Measurements from ENCODE around the gene RNU6-8. TPM values are rescaled to one million over a fixed set of nuclear protein-coding genes. Genes with fewer than 3 reads are reported as not detected.

The RNU6-8 gene
- total RNA-seq, 2 experiments from 2014 or later, result not detected

- CTCF ChIA-PET, result no interaction called here
- H3K36me3 Mint-ChIP-seq (ENCODE audit: low read depth), result no peaks in the 10 kb centered on the region
- peaks cover 4% of the 10 kb centered on the region for H3K27me3 Mint-ChIP-seq
- no peak overlapping the region for H3K27ac Mint-ChIP-seq
- no peak overlapping the region for H3K4me3 Mint-ChIP-seq
- no peak for DNase-seq
- POLR2A ChIA-PET, result no interaction called here
- no peaks in the 10 kb centered on the region for H3K9me3 Mint-ChIP-seq
- H3K4me1 Mint-ChIP-seq, result no peaks in the 10 kb centered on the region
Measured at GRCh38 chr14:32225378-32225920, 22.4 kb upstream of the RNU6-8 start.

GRCh38 chr14:32224737-32225377, 21.8 kb upstream of the RNU6-8 start:
- H3K4me3 Mint-ChIP-seq, result no peak overlapping the region
- H3K27me3 Mint-ChIP-seq, result peaks cover 4% of the 10 kb centered on the region
- H3K4me1 Mint-ChIP-seq, result no peaks in the 10 kb centered on the region
- H3K9me3 Mint-ChIP-seq, result no peaks in the 10 kb centered on the region
- ChIA-PET POLR2A (no interaction called here), CTCF (no interaction called here)
- DNase-seq, result no peak
- no peak overlapping the region for H3K27ac Mint-ChIP-seq
- no peaks in the 10 kb centered on the region for H3K36me3 Mint-ChIP-seq (ENCODE audit: low read depth)

- DNase-seq, result no peak
- CTCF ChIA-PET, result no interaction called here
- Mint-ChIP-seq H3K27me3 (peaks cover 4% of the 10 kb centered on the region), H3K36me3 (ENCODE audit: low read depth) (no peaks in the 10 kb centered on the region), H3K27ac (no peak overlapping the region), H3K9me3 (no peaks in the 10 kb centered on the region), H3K4me3 (no peak overlapping the region), H3K4me1 (no peaks in the 10 kb centered on the region)
- POLR2A ChIA-PET, result no interaction called here
Measured at GRCh38 chr14:32217301-32217700, 14.2 kb upstream of the RNU6-8 start.

- CTCF ChIA-PET, result interaction anchor here (2.4 kb wide), 1 partner anchor 38 kb away, joined by 6 read pairs; no protein-coding TSS in a partner anchor
- Mint-ChIP-seq H3K27me3 (peaks cover 6% of the 10 kb centered on the region), H3K9me3 (no peaks in the 10 kb centered on the region), H3K27ac (no peak overlapping the region), H3K36me3 (ENCODE audit: low read depth) (no peaks in the 10 kb centered on the region), H3K4me1 (no peaks in the 10 kb centered on the region), H3K4me3 (no peak overlapping the region)
- DNase-seq, result no peak
- POLR2A ChIA-PET, result no interaction called here
Measured at GRCh38 chr14:32212833-32213232, 9.8 kb upstream of the RNU6-8 start.

GRCh38 chr14:32211068-32211404, 8.0 kb upstream of the RNU6-8 start:
- peaks cover 6% of the 10 kb centered on the region for H3K4me1 Mint-ChIP-seq
- no peaks in the 10 kb centered on the region for H3K36me3 Mint-ChIP-seq (ENCODE audit: low read depth)
- ChIA-PET POLR2A (no interaction called here), CTCF (no interaction called here)
- H3K4me3 Mint-ChIP-seq, result no peak overlapping the region
- no peaks in the 10 kb centered on the region for H3K9me3 Mint-ChIP-seq
- H3K27me3 Mint-ChIP-seq, result peaks cover 9% of the 10 kb centered on the region
- H3K27ac Mint-ChIP-seq, result no peak overlapping the region
- DNase-seq, result no peak

GRCh38 chr14:32209471-32209870, 6.4 kb upstream of the RNU6-8 start:
- H3K9me3 Mint-ChIP-seq, result no peaks in the 10 kb centered on the region
- peaks cover 13% of the 10 kb centered on the region for H3K4me1 Mint-ChIP-seq
- no peaks in the 10 kb centered on the region for H3K36me3 Mint-ChIP-seq (ENCODE audit: low read depth)
- H3K27me3 Mint-ChIP-seq, result peaks cover 12% of the 10 kb centered on the region
- ChIA-PET POLR2A (no interaction called here), CTCF (no interaction called here)
- no peak overlapping the region for H3K27ac Mint-ChIP-seq
- no peak overlapping the region for H3K4me3 Mint-ChIP-seq
- DNase-seq, result no peak

- CTCF ChIA-PET, result interaction anchor here (0.8 to 1.0 kb wide), 2 partner anchors 14 to 46 kb away, joined by 3 to 4 read pairs; no protein-coding TSS in a partner anchor
- no peak overlapping the region for H3K27ac Mint-ChIP-seq
- H3K9me3 Mint-ChIP-seq, result no peaks in the 10 kb centered on the region
- no peak for DNase-seq
- H3K4me1 Mint-ChIP-seq, result peaks cover 20% of the 10 kb centered on the region
- H3K4me3 Mint-ChIP-seq, result no peak overlapping the region
- H3K27me3 Mint-ChIP-seq, result peaks cover 13% of the 10 kb centered on the region
- no peaks in the 10 kb centered on the region for H3K36me3 Mint-ChIP-seq (ENCODE audit: low read depth)
- POLR2A ChIA-PET, result interaction anchor here (0.9 kb wide), 1 partner anchor 131 kb away, joined by 3 read pairs; no protein-coding TSS in a partner anchor
Measured at GRCh38 chr14:32208490-32208889, 5.4 kb upstream of the RNU6-8 start.

- no peak for DNase-seq
- peaks cover 4% of the 10 kb centered on the region for H3K36me3 Mint-ChIP-seq (ENCODE audit: low read depth)
- no peak overlapping the region for H3K4me3 Mint-ChIP-seq
- peaks cover 13% of the 10 kb centered on the region for H3K27me3 Mint-ChIP-seq
- POLR2A ChIA-PET, result no interaction called here
- CTCF ChIA-PET, result no interaction called here
- no peak overlapping the region for H3K27ac Mint-ChIP-seq
- H3K9me3 Mint-ChIP-seq, result no peaks in the 10 kb centered on the region
- H3K4me1 Mint-ChIP-seq, result peaks cover 35% of the 10 kb centered on the region
Measured at GRCh38 chr14:32206552-32206951, 3.5 kb upstream of the RNU6-8 start.

- ChIA-PET CTCF (no interaction called here), POLR2A (no interaction called here)
- Mint-ChIP-seq H3K27ac (no peak overlapping the region), H3K4me3 (no peak overlapping the region), H3K9me3 (no peaks in the 10 kb centered on the region), H3K27me3 (peaks cover 13% of the 10 kb centered on the region), H3K36me3 (ENCODE audit: low read depth) (peaks cover 4% of the 10 kb centered on the region), H3K4me1 (peaks cover 37% of the 10 kb centered on the region)
- DNase-seq, result no peak
Measured at GRCh38 chr14:32205984-32206383, 2.9 kb upstream of the RNU6-8 start.

GRCh38 chr14:32205554-32205953, 2.5 kb upstream of the RNU6-8 start:
- H3K4me3 Mint-ChIP-seq, result no peak overlapping the region
- CTCF ChIA-PET, result no interaction called here

GRCh38 chr14:32203928-32204357, 874 bp upstream of the RNU6-8 start:
- H3K36me3 Mint-ChIP-seq (ENCODE audit: low read depth), result peaks cover 4% of the 10 kb centered on the region
- peaks cover 12% of the 10 kb centered on the region for H3K27me3 Mint-ChIP-seq
- CTCF ChIA-PET, result interaction anchor here (0.6 to 1.2 kb wide), 5 partner anchors 51 to 996 kb away, joined by 3 to 5 read pairs (median 3); partner anchors contain the start of gene HECTD1
- no peaks in the 10 kb centered on the region for H3K9me3 Mint-ChIP-seq
- POLR2A ChIA-PET, result interaction anchor here (0.6 to 1.7 kb wide), 6 partner anchors 14 to 130 kb away, joined by 3 to 6 read pairs (median 5); no protein-coding TSS in a partner anchor
- H3K27ac Mint-ChIP-seq, result peak overlapping the region; percentile 70
- H3K4me3 Mint-ChIP-seq, result peak overlapping the region; percentile 77
- H3K4me1 Mint-ChIP-seq, result peaks cover 44% of the 10 kb centered on the region
- DNase-seq, result peak; percentile 30

More at GRCh38 chr14:32205554-32205953, 2.5 kb upstream of the RNU6-8 start:
- H3K36me3 Mint-ChIP-seq (ENCODE audit: low read depth), result peaks cover 4% of the 10 kb centered on the region
- POLR2A ChIA-PET, result no interaction called here
- DNase-seq, result no peak
- no peaks in the 10 kb centered on the region for H3K9me3 Mint-ChIP-seq
- peaks cover 13% of the 10 kb centered on the region for H3K27me3 Mint-ChIP-seq
- peaks cover 41% of the 10 kb centered on the region for H3K4me1 Mint-ChIP-seq
- no peak overlapping the region for H3K27ac Mint-ChIP-seq

GRCh38 chr14:32202491-32202997, 525 bp downstream of the RNU6-8 start:
- Mint-ChIP-seq H3K4me1 (peaks cover 44% of the 10 kb centered on the region), H3K27me3 (peaks cover 12% of the 10 kb centered on the region)

GRCh38 chr14:32201816-32202490, 1.1 kb downstream of the RNU6-8 start, which contains the start of gene RNU6-7:
TSS of gene RNU6-7 (plus strand) at chr14:32202045.
- POLR2A ChIA-PET, result interaction anchor here (1.5 to 1.7 kb wide), 2 partner anchors 124 to 128 kb away, joined by 4 to 5 read pairs; no protein-coding TSS in a partner anchor

More at GRCh38 chr14:32202491-32202997, 525 bp downstream of the RNU6-8 start:
- H3K27ac Mint-ChIP-seq, result peak overlapping the region; percentile 87
- H3K36me3 Mint-ChIP-seq (ENCODE audit: low read depth), result peaks cover 4% of the 10 kb centered on the region
- no peak for DNase-seq
- peak overlapping the region; percentile 77 for H3K4me3 Mint-ChIP-seq
- ChIA-PET CTCF (interaction anchor here (1.2 to 1.3 kb wide), 2 partner anchors 52 to 129 kb away, joined by 5 read pairs; no protein-coding TSS in a partner anchor), POLR2A (interaction anchor here (1.2 to 1.7 kb wide), 5 partner anchors 124 to 129 kb away, joined by 3 to 6 read pairs (median 5); no protein-coding TSS in a partner anchor)
- H3K9me3 Mint-ChIP-seq, result no peaks in the 10 kb centered on the region

More at GRCh38 chr14:32201816-32202490, 1.1 kb downstream of the RNU6-8 start, which contains the start of gene RNU6-7:
- Mint-ChIP-seq H3K27me3 (peaks cover 12% of the 10 kb centered on the region), H3K36me3 (ENCODE audit: low read depth) (peaks cover 4% of the 10 kb centered on the region), H3K9me3 (no peaks in the 10 kb centered on the region), H3K4me3 (peak within 1 kb of the TSS; percentile 77), H3K4me1 (peaks cover 44% of the 10 kb centered on the region), H3K27ac (peak within 1 kb of the TSS; percentile 87)
- CTCF ChIA-PET, result no interaction called here
- peak; percentile 32 for DNase-seq
